H9 (cell line): ENCODE results near the gene HIVEP1. TPM values are rescaled to one million over a fixed set of nuclear protein-coding genes. Genes with fewer than 3 reads are reported as not detected.

ENCODE experiments used
- DNase-seq: peaks from one replicate; pipeline ENCODE4 v3.0.0-alpha.2; 2017
- H2AFZ ChIP-seq: one replicate; pipeline ENCODE4 v1.6.1; 2013; ENCODE audit warnings: mild to moderate bottlenecking, low read length, control low read depth, moderate library complexity
- H2AK5ac ChIP-seq: 2 replicates; pipeline ENCODE4 v1.6.1; 2013; ENCODE audit warnings: low read length, control low read depth, mixed read lengths; ENCODE audit not compliant: insufficient read length
- H2BK120ac ChIP-seq: one replicate; pipeline ENCODE4 v1.6.1; 2013; ENCODE audit warnings: low read depth, mild to moderate bottlenecking, low read length, control low read depth, inconsistent platforms; ENCODE audit not compliant: poor library complexity, severe bottlenecking
- H2BK12ac ChIP-seq: 2 replicates; pipeline ENCODE4 v1.6.1; 2013; ENCODE audit warnings: low read length, control low read depth, mixed read lengths, low read depth; ENCODE audit not compliant: insufficient read length
- H2BK15ac ChIP-seq: 2 replicates; pipeline ENCODE4 v1.6.1; 2013; ENCODE audit warnings: low read depth, low read length, control low read depth
- H2BK20ac ChIP-seq: one replicate; pipeline ENCODE4 v1.6.1; 2013; ENCODE audit warnings: low read depth, mild to moderate bottlenecking, low read length, control low read depth, inconsistent platforms; ENCODE audit not compliant: poor library complexity, severe bottlenecking
- H2BK5ac ChIP-seq: 2 replicates; pipeline ENCODE4 v1.6.1; 2013; ENCODE audit warnings: low read length, control low read depth, mixed read lengths; ENCODE audit not compliant: insufficient read length
- H3K14ac ChIP-seq: 2 replicates; pipeline ENCODE4 v1.6.1; 2013; ENCODE audit warnings: low read length, control low read depth; ENCODE audit not compliant: insufficient read depth
- H3K18ac ChIP-seq: 2 replicates; pipeline ENCODE4 v1.6.1; 2013; ENCODE audit warnings: low read depth, mild to moderate bottlenecking, mixed read lengths, low read length, control low read depth; ENCODE audit not compliant: insufficient read length
- H3K23ac ChIP-seq: 2 replicates; pipeline ENCODE4 v1.6.1; 2013; ENCODE audit warnings: low read length, control low read depth, mixed read lengths, low read depth; ENCODE audit not compliant: insufficient read length
- H3K23me2 ChIP-seq: 2 replicates; pipeline ENCODE4 v1.6.1; 2013; ENCODE audit warnings: low read depth, mild to moderate bottlenecking, mixed read lengths, low read length, control low read depth; ENCODE audit not compliant: insufficient read length, poor library complexity, severe bottlenecking
- H3K27ac ChIP-seq: 2 replicates; pipeline ENCODE4 v1.5.1; 2013; ENCODE audit warnings: low read length, control low read depth, mixed read lengths, low read depth; ENCODE audit not compliant: insufficient read length
- H3K27me3 ChIP-seq: 2 replicates; pipeline ENCODE4 v1.6.1; 2013; ENCODE audit warnings: low read length, control low read depth, inconsistent platforms; ENCODE audit not compliant: insufficient read depth
- H3K4ac ChIP-seq: 2 replicates; pipeline ENCODE4 v1.6.1; 2013; ENCODE audit warnings: low read depth, mild to moderate bottlenecking, control low read depth, inconsistent platforms, low read length, moderate library complexity
- H3K4me1 ChIP-seq: 2 replicates; pipeline ENCODE4 v1.6.1; 2013; ENCODE audit warnings: low read length, control low read depth, inconsistent platforms; ENCODE audit not compliant: insufficient read depth
- H3K4me2 ChIP-seq: 2 replicates; pipeline ENCODE4 v1.6.1; 2013; ENCODE audit warnings: low read length, control low read depth, mixed read lengths; ENCODE audit not compliant: insufficient read length, insufficient read depth
- H3K56ac ChIP-seq: 2 replicates; pipeline ENCODE4 v1.6.1; 2013; ENCODE audit warnings: low read depth, mild to moderate bottlenecking, mixed read lengths, low read length, control low read depth; ENCODE audit not compliant: insufficient read length
- H3K79me1 ChIP-seq: 2 replicates; pipeline ENCODE4 v1.6.1; 2013; ENCODE audit warnings: low read depth, mild to moderate bottlenecking, moderate library complexity, low read length, control low read depth, inconsistent platforms; ENCODE audit not compliant: insufficient read depth, poor library complexity, severe bottlenecking
- H3K79me2 ChIP-seq: 2 replicates; pipeline ENCODE4 v1.6.1; 2013; ENCODE audit warnings: low read length, control low read depth, inconsistent platforms; ENCODE audit not compliant: insufficient read depth
- H3K9ac ChIP-seq: 2 replicates; pipeline ENCODE4 v1.6.1; 2013; ENCODE audit warnings: low read length, control low read depth, mixed read lengths; ENCODE audit not compliant: insufficient read length; ENCODE audit errors: extremely low read depth
- H3K9me3 ChIP-seq: one replicate; pipeline ENCODE4 v1.6.1; 2013; ENCODE audit warnings: low read depth, low read length, inconsistent platforms; ENCODE audit not compliant: control insufficient read depth
- H3T11ph ChIP-seq: one replicate; pipeline ENCODE4 v1.6.1; 2013; ENCODE audit warnings: mild to moderate bottlenecking, low read length, control low read depth, inconsistent platforms
- H4K20me1 ChIP-seq: one replicate; pipeline ENCODE4 v1.6.1; 2013; ENCODE audit not compliant: control insufficient read depth, insufficient read length, insufficient read depth
- H4K5ac ChIP-seq: 2 replicates; pipeline ENCODE4 v1.6.1; 2013; ENCODE audit warnings: low read depth, mild to moderate bottlenecking, mixed read lengths, low read length, control low read depth; ENCODE audit not compliant: insufficient read length
- H4K8ac ChIP-seq: replicated peaks from 2 replicates; pipeline ENCODE4 v1.6.1; 2013; ENCODE audit warnings: low read length, control low read depth, mixed read lengths, low read depth; ENCODE audit not compliant: insufficient read length
- H4K91ac ChIP-seq: 2 replicates; pipeline ENCODE4 v1.6.1; 2013; ENCODE audit warnings: low read depth, mild to moderate bottlenecking, moderate library complexity, mixed read lengths, low read length, control low read depth; ENCODE audit not compliant: insufficient read length
- H3K27ac Mint-ChIP-seq, 3 experiments: 2 replicates in 2 of 3; 3 replicates in 1 of 3; pipeline ENCODE4 v1.8.0; 2020 to 2021; ENCODE audit warnings: mixed read lengths in 3 of 3, mild to moderate bottlenecking in 1 of 3, moderate library complexity in 1 of 3
- H3K27me3 Mint-ChIP-seq: 2 replicates; pipeline ENCODE4 v1.8.0; 2021; ENCODE audit warnings: low read depth, mild to moderate bottlenecking, moderate library complexity, mixed read lengths
- H3K36me3 Mint-ChIP-seq, 3 experiments: 2 replicates in 2 of 3; 3 replicates in 1 of 3; pipeline ENCODE4 v1.8.0; 2020 to 2021; ENCODE audit warnings: low read depth in 3 of 3, mixed read lengths in 3 of 3; ENCODE audit not compliant: insufficient read depth in 1 of 3
- H3K4me1 Mint-ChIP-seq, 2 experiments: 2 replicates each; pipeline ENCODE4 v1.8.0; 2020; ENCODE audit warnings: mixed read lengths in 2 of 2
- H3K4me3 Mint-ChIP-seq, 2 experiments: 2 replicates in 1 of 2; 3 replicates in 1 of 2; pipeline ENCODE4 v1.8.0; 2020 to 2021; ENCODE audit warnings: mild to moderate bottlenecking in 2 of 2, mixed read lengths in 2 of 2, moderate library complexity in 1 of 2
- H3K9me3 Mint-ChIP-seq, 2 experiments: 2 replicates in 1 of 2; 3 replicates in 1 of 2; pipeline ENCODE4 v1.8.0; 2020; ENCODE audit warnings: mild to moderate bottlenecking in 2 of 2, mixed read lengths in 2 of 2, moderate library complexity in 1 of 2
- WGBS: extraction: QIAGEN DNeasy Blood & Tissue Kit; methylation state at CpG from one replicate; pipeline ENCODE4 v1.1.7; 2013; ENCODE audit warnings: missing lambda C conversion rate, low lambda C conversion rate, mixed read lengths; ENCODE audit not compliant: insufficient read length; ENCODE audit errors: extremely low coverage; 5-methylcytosine and 5-hydroxymethylcytosine counted together
- total RNA-seq: library from RNA; stranded (reverse); gene quantifications from 2 replicates; pipeline ENCODE4 v1.2.1, GENCODE V29; 2021
- TF ChIP-seq, protein P1 (sequence below): fragments of 200-600 bp; sonication (generic); conservative IDR thresholded peaks from 3 replicates; pipeline ENCODE4 v1.8.0; 2021; ENCODE audit warnings: antibody characterized with exemption, mild to moderate bottlenecking

The HIVEP1 gene
- total RNA-seq, 1 experiment from 2014 or later = 44.2 TPM

DNA sequence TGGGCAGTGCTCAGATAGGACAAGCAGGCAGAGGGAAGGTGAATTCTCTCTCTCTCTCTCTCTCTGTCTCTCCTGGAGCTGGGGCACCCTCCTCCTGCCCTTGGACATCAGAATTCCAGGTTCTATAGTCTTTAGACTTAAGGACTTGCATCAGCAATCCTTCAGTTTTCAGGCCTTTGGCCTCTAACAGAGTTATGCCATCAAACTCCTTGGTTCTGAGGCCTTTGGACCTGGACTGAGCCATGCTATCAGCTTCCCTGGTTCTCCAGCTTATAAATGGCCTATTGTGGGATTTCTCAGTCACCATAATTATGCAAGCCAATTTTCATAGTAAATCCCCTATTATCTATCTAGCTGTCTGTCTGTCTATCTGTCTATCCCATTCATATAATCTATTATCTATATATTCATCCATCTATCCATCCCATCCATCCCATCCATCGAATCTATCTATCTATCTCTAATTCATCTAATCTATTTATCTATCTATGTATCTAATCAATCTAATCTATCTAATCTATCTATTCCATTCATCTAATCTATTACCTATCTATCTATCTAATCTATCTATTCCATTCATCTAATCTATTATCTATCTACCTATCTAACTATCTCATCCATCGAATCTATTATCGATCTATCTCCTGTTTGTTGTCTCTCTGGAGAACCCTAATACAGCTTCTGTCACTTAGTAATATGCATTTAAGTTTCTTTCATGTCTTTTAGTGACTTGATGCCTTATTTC is 48.2 kb upstream of the HIVEP1 start:
- H4K5ac ChIP-seq = no peak overlapping the region
- no peak overlapping the region for H3K4me2 ChIP-seq
- H3K23me2 ChIP-seq = no peaks in the 10 kb centered on the region
- Mint-ChIP-seq H3K36me3 (peaks cover 2 to 4% (median 4%) of the 10 kb centered on the region in 3 experiments; a peak in 5 of 7 replicates), H3K9me3 (peaks cover 0 to 4% of the 10 kb centered on the region in 2 experiments; a peak in 2 of 5 replicates), H3K27me3 (peaks cover 3% of the 10 kb centered on the region; the same call in 1 of the 2 replicates), H3K27ac (no peak overlapping the region), H3K4me3 (no peak overlapping the region), H3K4me1 (peaks cover 8 to 19% of the 10 kb centered on the region in 2 experiments)
- peaks cover 7% of the 10 kb centered on the region; the same call in 1 of the 2 replicates for H3K4me1 ChIP-seq
- no peak overlapping the region for H3K14ac ChIP-seq
- no peaks in the 10 kb centered on the region for H3K9me3 ChIP-seq
- no peak overlapping the region for H2BK120ac ChIP-seq
- H2BK20ac ChIP-seq = no peak overlapping the region
- no peak overlapping the region for H2BK5ac ChIP-seq
- H4K8ac ChIP-seq = no peak overlapping the region
- no peak overlapping the region for H3K9ac ChIP-seq
- no peaks in the 10 kb centered on the region for H4K20me1 ChIP-seq
- H3T11ph ChIP-seq = no peak overlapping the region
- no peak overlapping the region for H2BK12ac ChIP-seq
- no peak overlapping the region for H2AFZ ChIP-seq
- H3K18ac ChIP-seq = no peak overlapping the region
- H4K91ac ChIP-seq = no peak overlapping the region
- H3K27me3 ChIP-seq = no peaks in the 10 kb centered on the region
- H3K4ac ChIP-seq = no peak overlapping the region
- DNase-seq = no peak
- 100% methylated on average over 3 of the region's 3 CpGs for WGBS
- no peak overlapping the region for H3K56ac ChIP-seq
- TF ChIP-seq, protein P1, sequence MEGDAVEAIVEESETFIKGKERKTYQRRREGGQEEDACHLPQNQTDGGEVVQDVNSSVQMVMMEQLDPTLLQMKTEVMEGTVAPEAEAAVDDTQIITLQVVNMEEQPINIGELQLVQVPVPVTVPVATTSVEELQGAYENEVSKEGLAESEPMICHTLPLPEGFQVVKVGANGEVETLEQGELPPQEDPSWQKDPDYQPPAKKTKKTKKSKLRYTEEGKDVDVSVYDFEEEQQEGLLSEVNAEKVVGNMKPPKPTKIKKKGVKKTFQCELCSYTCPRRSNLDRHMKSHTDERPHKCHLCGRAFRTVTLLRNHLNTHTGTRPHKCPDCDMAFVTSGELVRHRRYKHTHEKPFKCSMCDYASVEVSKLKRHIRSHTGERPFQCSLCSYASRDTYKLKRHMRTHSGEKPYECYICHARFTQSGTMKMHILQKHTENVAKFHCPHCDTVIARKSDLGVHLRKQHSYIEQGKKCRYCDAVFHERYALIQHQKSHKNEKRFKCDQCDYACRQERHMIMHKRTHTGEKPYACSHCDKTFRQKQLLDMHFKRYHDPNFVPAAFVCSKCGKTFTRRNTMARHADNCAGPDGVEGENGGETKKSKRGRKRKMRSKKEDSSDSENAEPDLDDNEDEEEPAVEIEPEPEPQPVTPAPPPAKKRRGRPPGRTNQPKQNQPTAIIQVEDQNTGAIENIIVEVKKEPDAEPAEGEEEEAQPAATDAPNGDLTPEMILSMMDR = no peak
- H2BK15ac ChIP-seq = no peak overlapping the region
- H2AK5ac ChIP-seq = no peak overlapping the region
- no peaks in the 10 kb centered on the region for H3K79me2 ChIP-seq
- no peaks in the 10 kb centered on the region for H3K79me1 ChIP-seq
- no peak overlapping the region for H3K23ac ChIP-seq
- no peak overlapping the region for H3K27ac ChIP-seq
